K562 (cell line): Measurements from ENCODE around the gene NCOA3. TPM values are rescaled to one million over a fixed set of nuclear protein-coding genes. Genes with fewer than 3 reads are reported as not detected.
A peak's percentile ranks its signal among the peaks of the same experiment; 100 is the strongest.

Source experiments
- ARID1B ChIP-seq: fragments of 450-650 bp; IDR thresholded peaks from 2 replicates; pipeline ENCODE4 v1.6.1; 2016; ENCODE audit warnings: antibody characterized with exemption, mild to moderate bottlenecking, inconsistent platforms
- DMBX1 ChIP-seq: fragments of 250-450 bp; sonication (Bioruptor Pico); IDR thresholded peaks from 2 replicates; pipeline ENCODE4 v1.8.0; 2022; ENCODE audit warnings: inconsistent platforms, mild to moderate bottlenecking, moderate library complexity, borderline replicate concordance
- FOXA3 ChIP-seq, 2 experiments: fragments of 450-650 bp in 1 of 2; sonication (generic) in 1 of 2; formaldehyde crosslinking; IDR thresholded peaks in 1 of 2; conservative IDR thresholded peaks in 1 of 2; 2 replicates each; pipeline versions ENCODE4 v1.4.0 to v1.8.0; 2020 to 2022; ENCODE audit warnings: mild to moderate bottlenecking in 2 of 2, missing genetic modification reagents in 1 of 2
- HIVEP1 ChIP-seq: fragments of 250-450 bp; sonication (Bioruptor Pico); IDR thresholded peaks from 2 replicates; pipeline ENCODE4 v1.4.0; 2020; ENCODE audit warnings: mild to moderate bottlenecking
- JUND ChIP-seq, 2 experiments: IDR thresholded peaks; 2 replicates in 1 of 2; 3 replicates in 1 of 2; pipeline ENCODE4 v1.6.1; 2011; ENCODE audit warnings: borderline replicate concordance in 2 of 2, low read depth in 2 of 2, low read length in 2 of 2, improper control_type of control experiment in 1 of 2, missing biosample characterization in 1 of 2, missing genetic modification characterization in 1 of 2, missing genetic modification reagents in 1 of 2
- NONO ChIP-seq, 2 experiments: fragments of 200-400 bp in 1 of 2; fragments of 450-650 bp in 1 of 2; formaldehyde crosslinking in 1 of 2; IDR thresholded peaks; 2 replicates each; pipeline ENCODE4 v1.6.1; 2017; ENCODE audit warnings: low read depth in 2 of 2, mild to moderate bottlenecking in 2 of 2, moderate library complexity in 2 of 2, low read length in 1 of 2
- NR4A1 ChIP-seq, 2 experiments: fragments of 250-450 bp in 1 of 2; fragments of 450-650 bp in 1 of 2; sonication (Bioruptor Pico) in 1 of 2; IDR thresholded peaks; 2 replicates each; pipeline versions ENCODE4 v1.4.0 to v1.6.1; 2016 to 2020; ENCODE audit warnings: mild to moderate bottlenecking in 2 of 2, missing compliant biosample characterization in 1 of 2, missing genetic modification characterization in 1 of 2, moderate library complexity in 1 of 2
- PKNOX1 ChIP-seq: fragments of 450-650 bp; IDR thresholded peaks from 2 replicates; pipeline ENCODE4 v1.6.1; 2016
- TAF7 ChIP-seq: fragments of 450-650 bp; IDR thresholded peaks from 2 replicates; pipeline ENCODE4 v1.6.1; 2016; ENCODE audit warnings: missing genetic modification characterization, missing compliant biosample characterization
- ZBTB11 ChIP-seq, 3 experiments: fragments of 200-800 bp in 1 of 3; fragments of 250-450 bp in 1 of 3; fragments of 450-650 bp in 1 of 3; sonication (Bioruptor Pico) in 1 of 3; sonication (Bioruptor generic) in 1 of 3; formaldehyde crosslinking in 1 of 3; IDR thresholded peaks; 2 replicates each; pipeline versions ENCODE4 v1.6.1 to v1.8.0; 2016 to 2022; ENCODE audit warnings: mild to moderate bottlenecking in 2 of 3, missing genetic modification characterization in 2 of 3, missing compliant biosample characterization in 1 of 3, moderate library complexity in 1 of 3
- polyA plus RNA-seq, 8 experiments: library from polyadenylated mRNA; depleted of rRNA in 4 of 8; stranded (reverse) in 5 of 8; unstranded in 3 of 8; fragments of >200 nt; fragmentation: Nextera tagmentation in 2 of 8; fragmentation: Illumina TruSeq in 1 of 8; extraction: Ambion mirVana in 2 of 8; extraction: Trizol in 1 of 8; gene quantifications; 2 replicates each; pipeline versions ENCODE4 v1.2.1 to v1.2.3, GENCODE V29; 2011 to 2014; ENCODE audit warnings: inconsistent platforms in 1 of 8, missing spikeins in 1 of 8
- total RNA-seq, 7 experiments: library from RNA; depleted of rRNA in 6 of 7; stranded (reverse); fragments of >200 nt in 6 of 7; fragmentation: Illumina TruSeq in 2 of 7; extraction: Trizol in 2 of 7; gene quantifications; 2 replicates each; pipeline versions ENCODE4 v1.2.1 to v1.2.3, GENCODE V29; 2011 to 2021; ENCODE audit warnings: low replicate concordance in 1 of 7

The NCOA3 gene
- total and polyA plus RNA-seq, 9 of the 15 experiments (the other 6 are each of a cell fraction or from before 2014, with no cell fraction given), result 3.2 to 24.3 (median 14.4) TPM

DNA sequence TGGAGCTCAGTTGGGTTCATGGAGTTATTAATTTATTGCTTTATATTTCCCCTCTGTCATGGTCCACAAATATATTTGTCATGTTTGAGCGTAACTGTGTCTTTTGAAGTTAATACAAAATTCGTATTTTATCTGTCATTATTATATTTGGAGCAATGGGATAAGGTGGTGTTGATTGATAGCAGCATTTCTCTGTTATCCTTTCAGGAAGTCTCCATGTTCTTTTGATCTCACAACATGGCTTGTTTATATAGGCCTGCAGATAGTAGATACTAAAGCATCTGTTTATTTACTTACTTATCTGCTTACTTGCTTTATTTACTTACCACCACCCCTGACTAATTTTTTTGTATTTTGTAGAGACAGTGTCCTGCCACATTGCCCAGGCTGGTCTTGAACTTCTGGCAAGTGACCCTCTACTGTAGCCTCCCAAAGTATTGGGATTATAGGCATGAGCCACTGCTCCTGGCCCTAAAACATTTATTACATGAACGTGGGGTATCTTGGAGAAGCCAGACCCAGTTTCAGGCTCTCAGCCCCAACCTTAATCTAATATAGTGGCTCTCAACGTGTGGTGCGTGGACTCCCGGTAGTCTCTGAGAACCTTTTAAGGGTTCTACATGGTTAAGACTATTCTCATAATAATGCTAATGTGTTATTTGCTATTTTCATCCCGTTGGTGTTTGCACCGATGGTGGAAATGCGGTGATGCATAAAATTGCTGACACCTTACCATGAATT, 104.2 kb downstream of the NCOA3 start (continued):
- peak in 1 of 3 experiments; percentile 76; a peak in 2 of 6 replicates for TF ChIP-seq ZBTB11 (CRISPR knock-in tag; IDR thresholded peaks at IDR 0.05)
- peak; percentile 67 for TF ChIP-seq ARID1B
- TF ChIP-seq JUND (IDR thresholded peaks at IDR 0.05; ENCODE audit: borderline replicate concordance, low read depth, low read length), result no peak; the same call in 1 of the 2 replicates
- TF ChIP-seq JUND (tag; IDR thresholded peaks at IDR 0.05; ENCODE audit: borderline replicate concordance, low read depth, low read length), result peak; percentile 23; the same call in 1 of the 3 replicates
- peak; percentile 52 to 67; a peak in 2 of 4 replicates for TF ChIP-seq FOXA3 (CRISPR knock-in tag; conservative IDR thresholded peaks at IDR 0.05 in 1 of 2, IDR thresholded peaks at IDR 0.05 in 1 of 2)
- TF ChIP-seq HIVEP1, result no peak
- peak; percentile 10; the same call in 1 of the 2 replicates for TF ChIP-seq PKNOX1
- no peak for TF ChIP-seq NONO (IDR thresholded peaks at IDR 0.05; ENCODE audit: low read depth in 2 of 2, low read length in 1 of 2)
- TF ChIP-seq TAF7 (tag), result no peak
- no peak for TF ChIP-seq NR4A1 (CRISPR knock-in tag; IDR thresholded peaks at IDR 0.05)
- no peak for TF ChIP-seq NR4A1 (tag; IDR thresholded peaks at IDR 0.05)
- TF ChIP-seq DMBX1 (CRISPR knock-in tag), result 0 out of 2 replicates have a peak, but pooled peaks have one; percentile 24
